ENCODE data around the gene ATRNL1.

ATRNL1 gene

GRCh38 chr10:115830265-115830970 is 737.3 kb downstream of the ATRNL1 start:
- no peak for DNase-seq (ENCODE audit: low read depth in 4 of 4, low spot score in 1 of 4)

GRCh38 chr10:115831016-115831415 is 737.9 kb downstream of the ATRNL1 start:
- DNase-seq (ENCODE audit: low read depth in 4 of 4, low spot score in 1 of 4): no peak

GRCh38 chr10:115833119-115833518 is 740.0 kb downstream of the ATRNL1 start:
- DNase-seq (ENCODE audit: low read depth in 4 of 4, low spot score in 1 of 4): no peak

- DNase-seq (ENCODE audit: low read depth in 4 of 4, low spot score in 1 of 4): no peak
These were observed 751.4 kb downstream of the ATRNL1 start for GRCh38 chr10:115844591-115844990.

GRCh38 chr10:115845921-115846320 is 752.8 kb downstream of the ATRNL1 start:
- no peak for DNase-seq (ENCODE audit: low read depth in 4 of 4, low spot score in 1 of 4)

- DNase-seq (ENCODE audit: low read depth in 4 of 4, low spot score in 1 of 4): no peak
These were observed 753.4 kb downstream of the ATRNL1 start for GRCh38 chr10:115846528-115846927.

GRCh38 chr10:115849197-115849596 is 756.0 kb downstream of the ATRNL1 start:
- DNase-seq (ENCODE audit: low read depth in 4 of 4, low spot score in 1 of 4): no peak

- DNase-seq (ENCODE audit: low read depth in 4 of 4, low spot score in 1 of 4): no peak
These were observed 757.5 kb downstream of the ATRNL1 start for GRCh38 chr10:115850666-115851065.

GRCh38 chr10:115851695-115852094 is 758.5 kb downstream of the ATRNL1 start:
- no peak for DNase-seq (ENCODE audit: low read depth in 4 of 4, low spot score in 1 of 4)

GRCh38 chr10:115854740-115855435 is 761.7 kb downstream of the ATRNL1 start:
- DNase-seq (ENCODE audit: low read depth in 4 of 4, low spot score in 1 of 4): no peak

- no peak for DNase-seq (ENCODE audit: low read depth in 4 of 4, low spot score in 1 of 4)
These were observed 763.4 kb downstream of the ATRNL1 start for GRCh38 chr10:115856580-115856979.

- no peak for DNase-seq (ENCODE audit: low read depth in 4 of 4, low spot score in 1 of 4)
These were observed 764.7 kb downstream of the ATRNL1 start for GRCh38 chr10:115857856-115858255.

GRCh38 chr10:115860182-115861107 is 767.3 kb downstream of the ATRNL1 start:
- no peak for DNase-seq (ENCODE audit: low read depth in 4 of 4, low spot score in 1 of 4)

- DNase-seq (ENCODE audit: low read depth in 4 of 4, low spot score in 1 of 4): no peak
These were observed 768.3 kb downstream of the ATRNL1 start for GRCh38 chr10:115861455-115861854.

GRCh38 chr10:115861864-115862263 is 768.7 kb downstream of the ATRNL1 start:
- DNase-seq (ENCODE audit: low read depth in 4 of 4, low spot score in 1 of 4): no peak

- DNase-seq (ENCODE audit: low read depth in 4 of 4, low spot score in 1 of 4): no peak
These were observed 773.0 kb downstream of the ATRNL1 start for GRCh38 chr10:115866174-115866573.

- no peak for DNase-seq (ENCODE audit: low read depth in 4 of 4, low spot score in 1 of 4)
These were observed 773.5 kb downstream of the ATRNL1 start for GRCh38 chr10:115866691-115867090.

GRCh38 chr10:115867305-115867704 is 774.1 kb downstream of the ATRNL1 start:
- no peak for DNase-seq (ENCODE audit: low read depth in 4 of 4, low spot score in 1 of 4)

- DNase-seq (ENCODE audit: low read depth in 4 of 4, low spot score in 1 of 4): no peak
These were observed 778.7 kb downstream of the ATRNL1 start for GRCh38 chr10:115871855-115872254.

GRCh38 chr10:115875172-115875571 is 782.0 kb downstream of the ATRNL1 start:
- DNase-seq (ENCODE audit: low read depth in 4 of 4, low spot score in 1 of 4): no peak

GRCh38 chr10:115879372-115880089 is 786.4 kb downstream of the ATRNL1 start:
- DNase-seq (ENCODE audit: low read depth in 4 of 4, low spot score in 1 of 4): no peak
